Activated CD8-positive, alpha-beta T cell treated with anti-CD3 and anti-CD28 coated beads, Interleukin-2, amount 10 ng/mL, durations not matched to agents 7 days and 5 days (primary cell): Measurements from ENCODE around the gene MASP1. TPM values are rescaled to one million over a fixed set of nuclear protein-coding genes. Genes with fewer than 3 reads are reported as not detected.

Experiments
- ATAC-seq: fragments of 150-1000 bp; cut with Tn5 transposase; one replicate; pipeline ENCODE4 v1.10.0; 2021; ENCODE audit warnings: moderate library complexity
- CTCF ChIA-PET: fragments of 350-600 bp; sonication (Branson Sonifier 250); formaldehyde crosslinking; loops from one replicate; lab custom pipeline; 2021; ENCODE audit warnings: antibody characterized with exemption; lab: Charles Lee
- POLR2A ChIA-PET: fragments of 350-600 bp; sonication (Branson Sonifier 250); formaldehyde crosslinking; loops from one replicate; lab custom pipeline; 2021; ENCODE audit warnings: antibody characterized with exemption; lab: Charles Lee
- DNase-seq: peaks from one replicate; pipeline ENCODE4 v3.0.0-alpha.2; 2020
- H3K27ac Mint-ChIP-seq: one replicate; pipeline ENCODE4 v1.8.0; 2021; ENCODE audit warnings: mild to moderate bottlenecking, mixed read lengths
- H3K27me3 Mint-ChIP-seq: one replicate; pipeline ENCODE4 v1.8.0; 2021; ENCODE audit warnings: low read depth, mixed read lengths
- H3K36me3 Mint-ChIP-seq: one replicate; pipeline ENCODE4 v1.8.0; 2021; ENCODE audit warnings: low read depth, mixed read lengths
- H3K4me1 Mint-ChIP-seq: one replicate; pipeline ENCODE4 v1.8.0; 2021; ENCODE audit warnings: low read depth, mixed read lengths
- H3K4me3 Mint-ChIP-seq: one replicate; pipeline ENCODE4 v1.8.0; 2021; ENCODE audit warnings: mild to moderate bottlenecking, mixed read lengths
- H3K9me3 Mint-ChIP-seq: one replicate; pipeline ENCODE4 v1.8.0; 2022; ENCODE audit warnings: mixed read lengths; ENCODE audit not compliant: insufficient read depth
- total RNA-seq, 2 experiments: library from RNA; stranded (reverse); gene quantifications; one replicate each; pipeline ENCODE4 v1.2.3, GENCODE V29; 2021

MASP1 gene
- total RNA-seq, 2 experiments from 2014 or later: not detected

GRCh38 chr3:187292631-187293515 is 1.3 kb upstream of the MASP1 start:
- no peaks in the 10 kb centered on the region for H3K9me3 Mint-ChIP-seq
- CTCF ChIA-PET: no interaction called here
- no peak for DNase-seq
- ATAC-seq: no peak
- H3K4me3 Mint-ChIP-seq: no peak overlapping the region
- POLR2A ChIA-PET: interaction anchor here (0.6 kb wide), 1 partner anchor 99 kb away, joined by 3 read pairs; no protein-coding TSS in a partner anchor
- peaks cover 46% of the 10 kb centered on the region for H3K27me3 Mint-ChIP-seq
- H3K36me3 Mint-ChIP-seq: no peaks in the 10 kb centered on the region
- no peak overlapping the region for H3K27ac Mint-ChIP-seq
- no peaks in the 10 kb centered on the region for H3K4me1 Mint-ChIP-seq

DNA sequence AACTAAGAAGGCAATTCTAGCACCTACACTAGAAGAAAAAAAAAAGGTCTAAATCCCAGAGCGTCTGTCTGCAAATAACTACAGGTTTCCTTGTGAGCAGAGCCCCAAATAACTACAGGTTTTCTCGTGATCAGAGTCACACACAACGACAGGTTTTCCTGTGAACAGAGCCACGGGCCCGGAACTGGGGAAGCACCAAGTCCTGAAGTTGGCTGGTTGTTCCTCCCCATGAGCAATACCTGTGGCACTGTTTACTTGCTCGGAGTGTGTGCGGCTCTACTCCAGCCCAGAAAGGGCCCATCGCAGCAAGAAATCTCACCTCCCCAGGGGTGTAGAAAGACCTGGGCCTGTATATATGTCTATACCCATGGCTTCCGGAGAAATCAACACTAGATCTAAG is 644 bp upstream of the MASP1 start:
- Mint-ChIP-seq H3K4me3 (no peak overlapping the region), H3K27ac (no peak overlapping the region), H3K9me3 (no peaks in the 10 kb centered on the region), H3K4me1 (no peaks in the 10 kb centered on the region), H3K36me3 (no peaks in the 10 kb centered on the region), H3K27me3 (peaks cover 47% of the 10 kb centered on the region)
- ATAC-seq (no peak), DNase-seq (no peak)
- ChIA-PET POLR2A (no interaction called here), CTCF (no interaction called here)

DNA sequence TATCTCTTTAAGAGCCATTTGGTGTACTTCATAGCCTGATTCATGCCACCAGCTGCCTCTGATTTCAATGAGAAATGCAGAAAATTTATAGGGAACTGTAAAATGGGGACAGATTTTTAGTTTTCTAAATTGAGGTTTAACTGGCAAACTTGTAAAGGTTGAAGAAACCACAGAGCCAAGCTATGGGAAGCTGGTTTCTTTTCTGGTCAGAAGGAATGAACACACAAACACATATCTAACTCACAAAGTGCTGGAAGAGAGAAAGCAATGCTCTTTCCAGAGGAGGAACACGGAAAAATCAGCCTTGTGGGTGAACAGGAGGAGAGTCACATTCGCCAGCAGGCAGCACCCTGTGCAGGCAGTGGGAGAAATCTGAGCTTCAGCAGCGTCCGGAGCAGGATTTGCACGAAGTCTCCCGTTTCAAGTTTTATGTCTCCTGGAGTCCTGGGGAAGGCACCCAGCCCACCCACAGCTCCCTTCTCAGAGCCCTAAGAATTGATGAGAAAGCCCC is 481 bp downstream of the MASP1 start:
- Mint-ChIP-seq H3K4me3 (no peak overlapping the region), H3K27me3 (peaks cover 45% of the 10 kb centered on the region), H3K4me1 (no peaks in the 10 kb centered on the region), H3K36me3 (no peaks in the 10 kb centered on the region), H3K27ac (no peak overlapping the region), H3K9me3 (no peaks in the 10 kb centered on the region)
- DNase-seq: no peak
- CTCF ChIA-PET: no interaction called here
- no peak for ATAC-seq
- POLR2A ChIA-PET: no interaction called here

DNA sequence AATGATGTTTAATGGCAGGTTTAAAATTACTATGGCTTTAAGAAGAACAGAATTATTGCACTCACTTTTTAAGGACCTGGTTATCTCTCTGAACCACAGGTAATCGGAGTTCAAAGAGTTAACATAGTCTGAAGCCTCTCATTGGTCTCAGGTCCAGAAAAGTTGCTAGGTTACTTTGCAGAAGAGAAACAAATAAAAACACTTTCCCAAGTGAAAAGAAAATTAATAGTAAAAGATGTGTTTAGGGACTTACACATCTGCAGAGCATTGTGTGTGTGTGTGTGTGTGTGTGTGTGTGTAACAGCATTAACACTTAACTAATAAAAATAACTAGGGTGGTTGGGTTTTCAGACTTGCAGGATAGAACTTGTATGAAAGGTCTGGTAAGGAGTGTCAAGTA is 1.0 kb downstream of the MASP1 start:
- Mint-ChIP-seq H3K9me3 (no peaks in the 10 kb centered on the region), H3K4me3 (no peak overlapping the region), H3K36me3 (no peaks in the 10 kb centered on the region), H3K4me1 (no peaks in the 10 kb centered on the region), H3K27me3 (peaks cover 42% of the 10 kb centered on the region), H3K27ac (no peak overlapping the region)
- POLR2A ChIA-PET: no interaction called here
- ATAC-seq (no peak), DNase-seq (no peak)
- CTCF ChIA-PET: no interaction called here

DNA sequence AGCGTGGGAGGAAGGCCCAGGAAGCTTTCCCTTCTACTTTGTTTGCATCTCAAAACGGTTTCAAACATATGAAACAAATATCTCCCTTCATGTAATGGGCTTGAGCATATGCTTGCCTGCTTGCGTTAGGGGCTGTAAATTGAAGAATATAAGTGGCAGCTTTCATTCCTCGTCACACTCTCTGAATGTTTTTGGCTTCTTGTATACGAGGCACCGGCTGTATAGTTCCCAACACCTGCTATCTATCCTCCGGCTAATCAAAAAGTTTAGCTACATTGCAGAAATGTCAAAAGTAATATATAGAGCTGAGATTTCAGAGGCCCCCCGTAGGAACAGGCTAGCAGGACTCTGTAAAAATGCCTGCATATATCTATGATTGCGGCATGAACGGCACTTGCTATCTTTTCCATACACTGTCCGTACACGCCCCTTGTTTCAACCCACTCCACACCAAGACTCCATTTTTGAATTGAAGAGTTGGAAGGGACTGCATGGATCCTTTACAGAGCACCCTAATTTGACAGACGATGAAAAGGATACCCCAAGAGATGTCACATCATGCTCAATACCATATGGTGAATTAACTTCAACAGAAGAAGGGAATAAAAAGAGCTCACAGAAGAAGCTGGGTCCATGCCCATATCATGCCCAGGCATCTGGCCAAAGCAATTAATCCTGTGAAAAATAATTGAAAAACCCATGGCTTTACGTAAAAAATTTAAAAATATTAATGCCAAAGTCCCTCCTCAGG is 2.5 kb downstream of the MASP1 start:
- Mint-ChIP-seq H3K4me1 (no peaks in the 10 kb centered on the region), H3K4me3 (no peak overlapping the region), H3K27ac (no peak overlapping the region), H3K27me3 (peaks cover 40% of the 10 kb centered on the region), H3K36me3 (no peaks in the 10 kb centered on the region), H3K9me3 (no peaks in the 10 kb centered on the region)
- no peak for ATAC-seq
- ChIA-PET CTCF (interaction anchor here (0.9 kb wide), 1 partner anchor 30 kb away, joined by 3 read pairs; no protein-coding TSS in a partner anchor), POLR2A (interaction anchor here (0.6 to 1.2 kb wide), 2 partner anchors 20 to 22 kb away, joined by 3 read pairs; no protein-coding TSS in a partner anchor)
- DNase-seq: no peak

- Mint-ChIP-seq H3K4me3 (no peak overlapping the region), H3K27me3 (peaks cover 37% of the 10 kb centered on the region), H3K9me3 (no peaks in the 10 kb centered on the region), H3K4me1 (no peaks in the 10 kb centered on the region), H3K36me3 (no peaks in the 10 kb centered on the region), H3K27ac (no peak overlapping the region)
- POLR2A ChIA-PET: interaction anchor here (0.6 to 1.2 kb wide), 2 partner anchors 20 to 22 kb away, joined by 3 read pairs; no protein-coding TSS in a partner anchor
- CTCF ChIA-PET: interaction anchor here (0.9 kb wide), 1 partner anchor 31 kb away, joined by 3 read pairs; no protein-coding TSS in a partner anchor
- no peak for DNase-seq
- no peak for ATAC-seq
Measured at GRCh38 chr3:187288131-187288854, 3.2 kb downstream of the MASP1 start.

- no peak overlapping the region for H3K27ac Mint-ChIP-seq
- CTCF ChIA-PET: no interaction called here
- DNase-seq (no peak), ATAC-seq (no peak)
- no peaks in the 10 kb centered on the region for H3K4me1 Mint-ChIP-seq
- no peaks in the 10 kb centered on the region for H3K36me3 Mint-ChIP-seq
- H3K9me3 Mint-ChIP-seq: no peaks in the 10 kb centered on the region
- POLR2A ChIA-PET: no interaction called here
- H3K4me3 Mint-ChIP-seq: no peak overlapping the region
- peaks cover 34% of the 10 kb centered on the region for H3K27me3 Mint-ChIP-seq
Measured at GRCh38 chr3:187287256-187287655, 4.3 kb downstream of the MASP1 start.

GRCh38 chr3:187286467-187287059 is 5.0 kb downstream of the MASP1 start:
- Mint-ChIP-seq H3K36me3 (no peaks in the 10 kb centered on the region), H3K27me3 (peaks cover 29% of the 10 kb centered on the region), H3K9me3 (no peaks in the 10 kb centered on the region), H3K27ac (no peak overlapping the region), H3K4me3 (no peak overlapping the region), H3K4me1 (no peaks in the 10 kb centered on the region)
- ChIA-PET CTCF (no interaction called here), POLR2A (no interaction called here)
- no peak for ATAC-seq
- DNase-seq: no peak

DNA sequence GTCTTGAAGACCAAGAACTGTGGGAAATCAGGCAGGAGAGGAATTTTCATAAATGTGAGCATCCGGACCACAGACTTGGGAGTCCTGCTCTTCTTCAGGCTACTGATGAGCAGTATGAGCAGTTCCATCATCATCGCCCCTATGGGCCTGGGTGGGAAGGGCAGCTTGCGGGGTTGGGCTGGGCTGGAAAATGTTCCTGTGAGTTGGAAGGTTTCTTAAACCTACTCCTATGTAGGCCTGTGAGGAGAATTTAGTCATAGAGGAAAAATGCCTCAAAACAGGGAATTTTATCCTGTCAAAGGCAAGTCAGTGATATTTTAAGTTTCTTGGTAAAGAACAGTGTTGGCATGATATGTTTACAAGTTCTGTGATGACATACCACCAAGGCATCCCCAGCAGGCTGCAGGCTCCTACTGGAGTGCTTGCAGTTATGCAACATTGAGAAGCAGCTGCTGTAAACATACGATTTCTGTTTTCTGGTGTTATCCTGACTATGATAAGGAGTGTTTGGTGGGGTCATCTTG is 10.3 kb downstream of the MASP1 start:
- ATAC-seq: no peak
- H3K4me1 Mint-ChIP-seq: no peaks in the 10 kb centered on the region
- no peak overlapping the region for H3K27ac Mint-ChIP-seq
- no peaks in the 10 kb centered on the region for H3K36me3 Mint-ChIP-seq
- peaks cover 14% of the 10 kb centered on the region for H3K27me3 Mint-ChIP-seq
- POLR2A ChIA-PET: no interaction called here
- no peak for DNase-seq
- no peak overlapping the region for H3K4me3 Mint-ChIP-seq
- no peaks in the 10 kb centered on the region for H3K9me3 Mint-ChIP-seq
- CTCF ChIA-PET: no interaction called here

GRCh38 chr3:187280644-187281043 is 10.9 kb downstream of the MASP1 start:
- ATAC-seq (no peak), DNase-seq (no peak)
- Mint-ChIP-seq H3K27me3 (peaks cover 14% of the 10 kb centered on the region), H3K4me3 (no peak overlapping the region), H3K9me3 (no peaks in the 10 kb centered on the region), H3K27ac (no peak overlapping the region), H3K36me3 (no peaks in the 10 kb centered on the region), H3K4me1 (no peaks in the 10 kb centered on the region)
- POLR2A ChIA-PET: no interaction called here
- CTCF ChIA-PET: no interaction called here

DNA sequence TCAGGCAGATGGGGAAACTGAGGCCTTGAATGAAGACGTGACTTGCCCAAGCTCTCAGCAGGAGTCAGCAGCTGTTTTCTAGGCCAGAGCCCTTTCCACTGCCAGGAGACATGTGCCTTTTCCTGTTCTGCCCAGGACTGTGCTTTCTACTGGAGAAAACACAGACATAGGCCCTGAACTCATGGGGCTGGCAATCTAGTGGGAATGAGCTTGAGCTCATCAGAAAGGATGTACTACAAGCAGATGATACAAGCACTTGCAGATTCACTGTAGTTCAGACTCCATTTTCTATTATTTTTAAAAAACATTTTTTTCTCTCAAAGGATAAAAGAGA is 14.4 kb downstream of the MASP1 start:
- CTCF ChIA-PET: no interaction called here
- H3K4me3 Mint-ChIP-seq: no peak overlapping the region
- H3K27ac Mint-ChIP-seq: no peak overlapping the region
- no peaks in the 10 kb centered on the region for H3K4me1 Mint-ChIP-seq
- no peak for DNase-seq
- no peaks in the 10 kb centered on the region for H3K36me3 Mint-ChIP-seq
- H3K9me3 Mint-ChIP-seq: no peaks in the 10 kb centered on the region
- ATAC-seq: no peak
- H3K27me3 Mint-ChIP-seq: peaks cover 9% of the 10 kb centered on the region
- POLR2A ChIA-PET: no interaction called here
